Dedifferentiated amniotic fluid mesenchymal stem cell (primary cell): ENCODE results near the gene GPR135.

ENCODE experiments used
- DNase-seq: peaks from one replicate; pipeline ENCODE4 v3.0.0-alpha.2; 2016; ENCODE audit errors: extremely low spot score

GPR135 gene

GRCh38 chr14:59465316-59466135 lies at the start of gene GPR135:
Gene GPR135, minus strand, starts transcription at chr14:59465380. Its CDS starts 154 bp downstream, at chr14:59465226.
- no peak for DNase-seq

- no peak for DNase-seq
Observed at GRCh38 chr14:59511916-59512575, 46.9 kb upstream of the GPR135 start.

GRCh38 chr14:59510966-59511365 lies 45.8 kb upstream of the GPR135 start:
- DNase-seq = no peak

GRCh38 chr14:59510001-59510400 lies 44.8 kb upstream of the GPR135 start:
- no peak for DNase-seq

GRCh38 chr14:59509101-59509500 lies 43.9 kb upstream of the GPR135 start:
- DNase-seq = no peak

GRCh38 chr14:59507752-59508103 lies 42.5 kb upstream of the GPR135 start:
- DNase-seq = no peak

GRCh38 chr14:59507063-59507751 lies 42.0 kb upstream of the GPR135 start:
- no peak for DNase-seq

GRCh38 chr14:59503256-59503655 lies 38.1 kb upstream of the GPR135 start:
- no peak for DNase-seq

- no peak for DNase-seq
Observed at GRCh38 chr14:59500732-59501131, 35.6 kb upstream of the GPR135 start.

- DNase-seq = no peak
Observed at GRCh38 chr14:59492384-59492783, 27.2 kb upstream of the GPR135 start.

- no peak for DNase-seq
Observed at GRCh38 chr14:59490756-59491155, 25.6 kb upstream of the GPR135 start.

GRCh38 chr14:59484639-59485175 lies 19.5 kb upstream of the GPR135 start:
- peak; percentile 26 for DNase-seq

GRCh38 chr14:59483819-59484638 lies 18.8 kb upstream of the GPR135 start, which contains the start of the genes JKAMP and L3HYPDH:
Gene JKAMP, plus strand, starts transcription at chr14:59484517. Its CDS starts 73 bp downstream, at chr14:59484590.
Gene L3HYPDH, minus strand, starts transcription at chr14:59484408. Its CDS starts 92 bp downstream, at chr14:59484316.
- peak; percentile 97 for DNase-seq

- peak; percentile 18 for DNase-seq
Observed at GRCh38 chr14:59483363-59483762, 18.2 kb upstream of the GPR135 start.

GRCh38 chr14:59482541-59483331 lies 17.6 kb upstream of the GPR135 start:
- peak; percentile 87 for DNase-seq

GRCh38 chr14:59481871-59482540 lies 16.8 kb upstream of the GPR135 start:
- DNase-seq = peak; percentile 54

- DNase-seq = no peak
Observed at GRCh38 chr14:59481407-59481806, 16.2 kb upstream of the GPR135 start.

GRCh38 chr14:59480166-59480565 lies 15.0 kb upstream of the GPR135 start:
- DNase-seq = no peak

GRCh38 chr14:59478540-59478939 lies 13.4 kb upstream of the GPR135 start:
- DNase-seq = no peak

GRCh38 chr14:59475709-59476108 lies 10.5 kb upstream of the GPR135 start:
- DNase-seq = no peak
